Fibroblast of skin of left biceps (primary cell): ENCODE measurements around the gene SYNGR2.

Source experiments
- DNase-seq, 2 experiments: peaks; one replicate each; pipeline ENCODE4 v3.0.0-alpha.2; 2013; ENCODE audit warnings: low read depth in 2 of 2

SYNGR2 gene

GRCh38 chr17:78143214-78144146 is 24.9 kb upstream of the SYNGR2 start:
- DNase-seq = no peak

GRCh38 chr17:78144147-78144719 is 24.1 kb upstream of the SYNGR2 start:
- peak in 1 of 2 experiments; percentile 32 for DNase-seq

GRCh38 chr17:78144736-78145641 is 23.4 kb upstream of the SYNGR2 start:
- no peak for DNase-seq

- DNase-seq = no peak
Measured at GRCh38 chr17:78146471-78146869, 21.9 kb upstream of the SYNGR2 start.

GRCh38 chr17:78146881-78147280 is 21.5 kb upstream of the SYNGR2 start:
- no peak for DNase-seq

GRCh38 chr17:78147315-78147998 is 20.9 kb upstream of the SYNGR2 start:
- no peak for DNase-seq

GRCh38 chr17:78148286-78149016 is 19.9 kb upstream of the SYNGR2 start:
- no peak for DNase-seq

GRCh38 chr17:78151514-78152008 is 16.8 kb upstream of the SYNGR2 start:
- DNase-seq = peak in 1 of 2 experiments; percentile 20

- DNase-seq = no peak
Measured at GRCh38 chr17:78154903-78155811, 13.2 kb upstream of the SYNGR2 start.

GRCh38 chr17:78159575-78160158 is 8.7 kb upstream of the SYNGR2 start:
- peak; percentile 64 to 75 for DNase-seq

GRCh38 chr17:78163881-78164747 is 4.3 kb upstream of the SYNGR2 start:
- no peak for DNase-seq

GRCh38 chr17:78164748-78165607 is 3.4 kb upstream of the SYNGR2 start:
- no peak for DNase-seq

GRCh38 chr17:78166416-78166815 is 2.0 kb upstream of the SYNGR2 start:
- DNase-seq = no peak

GRCh38 chr17:78168903-78169793 is 767 bp downstream of the SYNGR2 start:
- DNase-seq = no peak

GRCh38 chr17:78170692-78171590 is 2.6 kb downstream of the SYNGR2 start:
- no peak for DNase-seq
